Measurements from ENCODE around the gene LAIR1.
"Not testable (repeated sequence)": the region's sequence is repeated elsewhere in the genome, so short reads cannot be mapped to it uniquely, and the experiment has no call there.

The LAIR1 gene, protein sequence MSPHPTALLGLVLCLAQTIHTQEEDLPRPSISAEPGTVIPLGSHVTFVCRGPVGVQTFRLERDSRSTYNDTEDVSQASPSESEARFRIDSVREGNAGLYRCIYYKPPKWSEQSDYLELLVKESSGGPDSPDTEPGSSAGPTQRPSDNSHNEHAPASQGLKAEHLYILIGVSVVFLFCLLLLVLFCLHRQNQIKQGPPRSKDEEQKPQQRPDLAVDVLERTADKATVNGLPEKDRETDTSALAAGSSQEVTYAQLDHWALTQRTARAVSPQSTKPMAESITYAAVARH

DNA sequence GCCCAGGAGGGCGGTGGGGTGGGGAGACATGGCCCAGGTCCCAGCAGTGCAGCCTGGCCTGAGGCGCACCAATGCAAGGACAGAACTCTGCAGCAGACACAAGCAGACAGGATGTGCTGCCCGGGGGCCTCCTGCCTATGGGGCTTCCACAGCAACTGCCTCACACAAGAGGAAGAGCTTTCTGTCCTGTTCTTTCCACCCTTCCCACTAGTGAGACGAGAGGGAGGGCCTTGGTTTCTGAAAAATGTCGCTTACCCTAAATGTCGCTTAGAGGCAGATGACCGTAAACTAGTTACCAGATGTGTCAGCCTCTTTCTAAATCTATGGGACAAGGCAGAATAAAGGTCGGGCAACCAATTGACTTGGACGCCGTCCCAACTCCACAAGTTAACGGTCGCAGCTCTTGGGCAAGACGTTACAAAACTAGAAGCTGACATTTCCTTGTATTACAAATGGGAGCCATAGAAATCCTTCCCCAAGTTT, at the start of gene LAIR1:
LAIR1 (minus strand) TSS at position 157 of the 483 bp plus-strand sequence; CDS start at position 30, 127 bp downstream.
- DNase-seq = peak in 3 of 51 donors; percentile 15 to 34 (median 23)

DNA sequence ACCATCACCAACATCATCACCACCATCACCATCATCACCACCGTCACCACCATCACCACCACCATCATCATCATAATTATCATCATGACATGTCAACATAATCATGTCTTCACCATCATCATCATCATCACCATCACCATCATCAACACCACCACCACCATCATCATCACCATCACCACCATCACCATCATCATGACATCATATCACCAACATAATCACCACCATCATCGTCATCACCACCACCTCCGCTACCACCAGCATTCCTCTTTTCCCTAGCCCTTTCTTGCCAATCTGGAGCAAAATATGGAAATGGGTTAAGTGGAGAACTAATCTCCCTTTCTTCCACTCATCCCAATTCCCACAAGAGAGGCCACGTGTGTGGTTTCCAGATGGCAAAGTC, 49.4 kb upstream of the LAIR1 start:
- DNase-seq = no peak

DNA sequence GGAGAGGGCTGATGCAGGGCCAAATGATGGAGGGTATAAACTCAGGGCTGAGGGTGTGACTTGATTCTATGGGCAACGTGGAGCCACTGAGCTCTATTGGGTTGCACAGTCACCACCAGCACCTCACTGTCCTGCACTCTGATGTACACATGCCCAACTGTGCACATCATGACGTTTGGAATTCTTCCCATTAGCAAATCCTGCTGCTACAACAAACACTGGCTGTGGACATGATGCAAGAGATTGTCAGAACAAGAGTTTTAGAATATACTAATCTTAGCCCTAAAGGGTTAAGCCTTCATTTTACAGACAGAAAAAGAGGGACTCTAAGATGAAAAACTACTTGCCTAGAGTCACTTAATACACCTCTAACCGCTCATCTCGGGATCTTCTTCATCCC, 48.1 kb upstream of the LAIR1 start:
- no peak for DNase-seq

DNA sequence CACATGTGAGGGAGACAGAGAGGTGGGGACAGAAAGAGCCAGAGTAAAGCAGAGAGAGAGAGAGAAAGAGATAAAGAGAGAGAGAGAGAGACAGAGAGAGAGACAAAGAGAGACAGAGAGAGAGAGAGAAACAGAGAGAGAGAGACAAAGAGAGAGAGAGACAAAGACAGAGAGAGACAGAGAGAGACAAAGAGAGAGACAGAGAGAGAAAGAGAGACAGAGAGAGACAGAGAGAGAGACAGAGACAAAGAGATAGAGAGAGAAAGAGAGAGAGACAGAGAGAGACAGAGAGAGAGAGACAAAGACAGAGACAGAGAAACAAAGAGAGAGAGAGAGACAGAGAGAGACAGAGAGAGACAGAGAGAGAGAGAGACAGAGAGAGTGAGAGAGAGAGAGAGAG, 46.3 kb upstream of the LAIR1 start:
- no peak for DNase-seq

DNA sequence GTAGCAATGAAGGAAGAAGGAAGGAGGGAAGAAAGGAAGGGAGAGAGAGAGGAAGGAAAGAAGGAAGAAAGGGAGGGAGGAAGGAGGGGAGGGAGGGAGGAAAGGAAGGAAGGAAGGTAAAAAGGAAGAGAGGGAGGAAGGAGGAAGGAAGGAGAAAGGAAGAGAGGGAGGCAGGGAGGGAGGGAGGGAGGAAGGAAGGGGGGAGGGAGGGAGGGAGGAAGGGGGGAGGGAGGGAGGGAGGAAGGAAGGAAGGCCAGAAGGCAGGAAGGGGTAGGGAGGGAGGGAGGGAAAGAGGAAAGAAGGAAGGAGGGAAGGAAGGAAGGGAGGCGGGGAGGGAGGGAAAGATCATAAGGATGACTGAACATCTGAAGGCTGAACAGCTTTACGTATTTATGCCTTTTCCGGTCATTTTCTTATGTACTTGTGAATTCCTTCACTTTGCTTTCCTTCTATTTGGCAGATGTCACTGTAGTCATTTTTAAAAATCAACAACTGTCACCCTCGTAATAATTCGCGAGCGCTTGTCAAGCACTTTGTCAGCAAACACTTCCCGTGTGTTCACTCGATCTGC, 43.8 kb upstream of the LAIR1 start:
- DNase-seq = no peak

DNA sequence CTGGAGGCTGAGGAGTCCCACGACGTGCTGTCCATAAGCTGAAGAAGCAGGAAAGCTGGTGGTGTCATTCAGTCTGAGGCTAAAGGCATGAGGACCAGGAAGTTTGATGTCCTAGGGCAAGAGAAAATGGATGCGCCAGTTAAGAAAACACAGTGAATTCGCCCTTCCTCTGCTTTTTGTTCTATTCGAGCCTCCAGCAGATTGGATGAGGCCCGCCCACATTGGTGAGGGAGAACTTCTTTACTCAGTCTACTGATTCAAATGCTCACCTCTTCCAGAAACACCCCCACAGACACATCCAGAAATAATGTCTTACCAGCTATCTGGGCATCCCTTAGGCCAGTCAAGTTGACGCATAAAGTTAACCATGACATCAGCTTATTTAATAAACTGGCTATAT, 43.0 kb upstream of the LAIR1 start:
- peak in 1 of 51 donors; percentile 10 for DNase-seq

DNA sequence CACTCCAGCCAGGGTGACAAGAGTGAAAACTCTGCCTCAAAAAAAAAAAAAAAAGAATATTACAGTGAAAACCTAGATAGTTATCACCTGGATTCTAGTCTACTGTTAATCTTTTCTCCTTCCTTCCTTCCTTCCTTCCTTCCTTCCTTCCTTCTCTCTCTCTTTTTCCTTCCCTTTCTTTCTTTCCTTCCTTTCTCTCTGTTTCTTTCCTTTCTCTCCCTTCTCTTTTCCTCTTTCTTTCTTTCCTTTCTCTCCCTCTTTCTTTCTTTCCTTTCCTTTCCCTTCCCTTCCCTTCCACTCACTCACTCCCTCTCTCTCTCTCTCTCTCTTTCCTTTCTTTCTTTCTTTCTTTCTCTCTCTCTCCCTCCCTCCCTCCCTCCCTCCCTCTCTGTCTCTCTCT, 40.9 kb upstream of the LAIR1 start:
- no peak for DNase-seq

DNA sequence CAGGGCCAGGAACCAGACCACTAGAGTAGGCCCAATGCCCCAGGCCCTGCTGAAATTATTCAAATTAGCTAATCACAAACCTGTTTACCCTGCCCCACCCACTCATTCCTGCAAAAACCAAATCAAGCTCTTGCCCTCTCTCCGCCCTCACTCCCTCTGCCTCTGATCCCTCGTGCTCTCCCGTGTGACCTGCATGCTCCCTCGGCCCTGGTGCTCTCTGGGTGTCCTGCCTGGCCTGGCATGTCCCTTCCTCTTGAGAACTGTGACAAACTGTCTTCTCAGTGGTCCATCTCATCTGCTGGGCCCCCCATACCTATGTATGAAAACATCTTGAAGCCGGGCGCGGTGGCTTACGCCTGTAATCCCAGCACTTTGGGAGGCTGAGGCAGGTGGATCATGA, 38.3 kb upstream of the LAIR1 start:
- no peak for DNase-seq

DNA sequence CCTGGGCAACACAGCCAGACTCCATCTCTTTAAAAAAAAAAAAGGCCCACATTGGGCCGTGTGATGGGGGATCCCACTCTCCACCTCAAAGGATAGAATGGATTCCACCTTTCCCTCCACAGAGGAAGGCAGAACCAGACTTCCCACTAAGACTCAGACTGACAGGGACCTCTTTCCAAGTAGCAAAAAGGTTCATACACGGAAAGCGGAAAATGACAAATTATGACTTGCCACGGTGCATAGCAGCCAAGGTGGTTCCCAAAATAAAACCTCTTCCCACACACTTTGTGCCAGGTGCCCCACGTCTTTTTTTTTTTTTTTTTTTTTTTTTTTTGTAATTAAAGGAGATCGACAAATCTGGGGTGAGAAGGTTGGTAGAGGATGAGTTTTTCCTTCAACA, 36.2 kb upstream of the LAIR1 start:
- DNase-seq = no peak

DNA sequence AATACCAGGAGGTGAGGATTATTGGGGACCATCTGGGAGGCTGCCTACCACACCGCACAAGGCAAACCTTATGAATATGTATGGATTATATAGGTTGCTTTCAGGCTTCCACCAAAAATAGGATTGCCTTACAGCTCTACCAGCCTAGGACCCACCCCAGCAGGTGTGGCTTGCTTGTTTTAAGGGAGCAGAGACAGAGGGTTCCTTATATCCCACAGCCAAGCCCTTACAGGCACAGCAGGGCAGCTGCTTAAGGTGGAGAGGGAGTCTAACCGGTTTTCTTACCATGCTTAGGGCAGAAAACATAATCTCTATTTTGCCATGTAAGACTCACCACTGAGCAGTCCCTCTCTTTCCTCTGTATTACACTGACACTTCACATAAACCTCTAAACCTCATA, 34.5 kb upstream of the LAIR1 start:
- no peak for DNase-seq

DNA sequence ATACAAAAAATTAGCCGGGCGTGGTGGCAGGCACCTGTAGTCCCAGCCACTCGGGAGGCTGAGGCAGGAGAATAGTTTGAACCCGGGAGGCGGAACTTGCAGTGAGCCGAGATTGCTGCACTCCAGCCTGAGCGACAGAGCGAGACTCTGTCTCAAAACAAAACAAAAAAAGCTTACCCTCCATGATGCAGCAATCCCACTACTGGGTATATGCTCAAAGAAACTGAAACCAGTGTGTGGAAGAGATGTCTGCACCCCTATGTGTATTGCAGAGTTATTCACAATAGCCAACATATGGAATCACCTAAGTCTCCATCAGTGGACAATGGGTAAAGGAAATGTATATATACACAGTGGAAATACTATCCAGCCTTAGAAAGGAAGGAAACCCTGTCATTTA, 31.0 kb upstream of the LAIR1 start:
- DNase-seq = no peak

DNA sequence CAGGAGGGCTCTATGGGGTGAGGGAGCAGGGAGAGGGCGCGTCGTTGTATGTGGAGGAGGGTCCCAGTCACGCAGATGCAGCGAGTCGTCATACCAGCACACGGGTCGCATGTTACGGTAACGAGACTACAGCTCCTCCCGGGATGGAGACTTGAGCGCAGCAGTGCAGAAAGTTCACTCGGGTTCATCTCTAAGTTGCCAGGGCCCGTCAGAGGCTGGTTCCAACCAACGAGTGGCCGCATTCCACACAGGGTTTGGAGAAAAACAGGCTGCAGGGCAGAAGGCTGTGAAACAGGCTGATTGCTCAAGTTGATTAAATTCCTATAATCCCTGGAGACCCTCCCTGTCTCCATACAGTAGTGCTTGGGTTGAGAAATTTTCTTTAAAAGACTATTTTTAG, 28.6 kb upstream of the LAIR1 start:
- DNase-seq = no peak

DNA sequence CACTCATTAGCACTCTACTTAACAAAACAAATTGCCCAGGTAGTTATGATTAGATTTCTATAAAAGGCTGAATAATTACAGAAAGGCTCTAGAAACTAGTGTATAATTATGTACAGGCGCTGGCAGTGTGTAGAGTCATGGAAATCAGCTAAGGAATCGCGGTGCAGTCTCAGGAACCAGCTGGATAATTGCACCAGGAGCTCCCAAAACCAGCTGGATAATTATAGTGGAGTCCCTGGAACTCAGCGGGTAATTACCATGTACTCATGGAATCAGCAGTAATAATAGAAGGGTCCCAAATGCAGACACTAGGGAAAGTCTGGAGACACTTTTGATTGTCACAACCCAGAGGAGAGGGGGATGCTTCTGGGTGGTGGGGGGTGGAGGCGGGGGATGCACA, 27.4 kb upstream of the LAIR1 start:
- DNase-seq = no peak

DNA sequence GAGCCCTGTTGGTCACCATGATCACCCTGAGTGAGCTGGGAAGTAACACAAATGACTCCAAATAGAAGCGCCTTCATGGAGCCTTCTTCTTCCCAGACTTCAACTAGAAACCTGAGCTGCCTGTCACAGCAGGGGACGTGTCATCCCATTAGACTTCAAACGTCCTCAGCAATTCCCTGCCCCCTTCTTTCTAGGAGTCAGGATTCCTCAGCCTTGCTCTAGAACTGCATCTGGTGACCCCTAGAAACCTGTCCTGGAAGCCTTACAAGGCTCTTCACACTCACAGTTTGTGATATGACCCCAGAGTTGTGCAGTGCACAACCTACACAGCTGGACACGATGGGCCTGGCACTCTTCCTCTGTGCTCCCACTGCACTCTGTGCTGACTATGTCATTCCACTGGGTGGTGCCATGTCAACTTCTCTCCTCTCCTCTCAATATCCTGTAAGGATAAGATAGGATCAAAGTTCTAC, 26.9 kb upstream of the LAIR1 start:
- no peak for DNase-seq

DNA sequence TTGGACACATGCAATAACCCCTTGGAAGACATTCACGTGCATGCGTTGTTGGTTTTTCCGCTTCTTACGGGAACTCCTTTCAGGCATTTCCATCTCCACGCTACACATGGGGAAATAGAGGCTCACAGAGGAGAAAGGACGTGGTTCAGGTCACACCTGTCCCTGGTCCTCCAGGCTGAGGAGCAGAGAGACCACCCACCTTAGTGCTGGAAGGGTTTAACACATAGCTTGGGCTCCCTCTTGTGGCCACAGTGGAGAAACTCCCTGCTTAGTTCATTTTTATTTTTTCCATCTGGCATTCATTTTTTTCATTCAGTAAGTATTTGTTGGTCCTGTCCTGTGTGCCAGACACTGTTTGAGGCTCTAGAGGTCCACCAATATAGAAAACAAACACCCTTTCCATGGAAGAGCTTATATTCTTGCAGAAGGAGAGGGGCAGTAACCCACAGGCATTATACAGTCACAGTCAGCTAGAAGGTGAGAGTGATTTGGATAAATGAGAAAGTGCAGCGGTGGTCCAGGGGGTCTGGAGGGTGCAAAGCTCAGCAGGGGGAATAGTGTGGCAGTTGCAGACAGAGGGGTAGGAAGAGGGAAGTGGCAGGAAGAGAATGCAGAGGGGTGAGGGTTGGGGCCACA, 26.3 kb upstream of the LAIR1 start:
- DNase-seq = peak in 19 of 51 donors; percentile 3 to 51 (median 21)

DNA sequence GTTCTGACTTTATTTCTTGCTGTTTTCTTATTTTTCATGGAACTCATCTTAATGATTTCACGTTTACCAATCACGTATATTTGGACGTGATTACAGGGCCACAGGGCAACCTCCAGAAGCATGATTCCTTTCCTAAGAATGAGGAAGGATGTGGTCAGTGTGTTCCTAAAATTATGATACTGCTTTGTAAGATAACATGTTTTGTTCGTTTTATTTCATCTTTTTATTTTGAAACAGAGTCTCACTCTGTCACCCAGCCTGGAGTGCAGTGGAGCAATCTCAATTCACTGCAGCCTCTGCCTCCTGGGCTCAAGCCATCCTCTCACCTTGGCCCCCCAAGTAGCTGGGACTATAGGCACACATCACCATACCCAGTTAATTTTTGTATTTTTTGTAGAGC, 24.8 kb upstream of the LAIR1 start:
- DNase-seq = no peak

DNA sequence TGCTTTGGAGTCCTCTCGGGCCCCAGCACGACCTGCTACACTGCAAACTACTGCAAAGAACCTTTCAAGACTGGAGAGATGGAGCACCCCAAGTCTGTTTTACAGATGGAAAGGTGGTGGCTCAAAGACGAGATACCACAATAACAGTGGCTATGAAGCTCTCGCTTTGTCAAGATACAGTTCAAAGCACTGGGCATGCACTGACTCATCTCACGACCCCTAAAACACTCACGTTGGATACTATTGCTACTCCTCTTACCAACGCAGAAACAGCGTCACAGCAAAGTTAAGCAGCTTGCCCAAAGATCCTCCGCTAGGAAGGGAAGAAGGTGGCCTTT, 24.0 kb upstream of the LAIR1 start:
- no peak for DNase-seq

DNA sequence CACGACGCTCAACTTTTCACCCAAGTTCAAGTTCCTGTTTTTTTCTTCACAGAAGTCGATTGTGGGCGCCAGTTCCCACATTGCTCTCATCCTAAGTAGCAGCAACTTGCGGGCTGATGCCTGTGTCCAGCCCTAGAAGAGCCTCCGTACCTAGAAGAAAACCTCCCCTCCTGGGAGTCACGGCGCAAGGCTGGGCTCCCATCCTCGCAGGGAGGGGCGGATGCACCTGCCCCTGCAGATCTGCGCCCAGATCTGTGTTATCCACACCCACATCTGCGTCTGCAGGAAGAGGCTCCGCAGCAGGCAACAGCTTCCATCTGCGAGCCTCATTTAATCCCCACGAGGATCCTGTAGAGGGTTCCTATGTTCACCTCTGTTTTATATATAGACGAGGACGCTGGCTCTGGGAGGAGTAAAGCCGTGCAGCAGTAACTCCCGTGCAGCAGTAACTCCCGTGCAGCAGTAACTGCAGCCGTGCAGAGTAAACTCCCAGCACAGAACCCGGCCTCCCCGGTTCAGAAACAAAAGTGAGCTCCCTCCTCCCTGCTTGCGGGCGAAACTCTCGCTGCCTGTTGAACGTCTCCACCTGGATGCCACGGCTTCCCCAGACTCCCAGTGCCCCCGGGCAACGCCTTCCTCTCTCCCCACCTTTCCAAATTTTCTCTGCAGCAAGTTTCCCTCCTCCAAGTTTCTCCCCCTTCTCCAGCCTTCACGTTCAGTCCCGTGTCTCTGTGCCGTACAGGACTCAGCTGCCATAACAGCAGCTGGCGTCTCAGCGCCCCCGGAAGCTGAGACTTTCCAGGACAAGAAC, 23.5 kb upstream of the LAIR1 start:
- peak in 4 of 51 donors; percentile 6 to 33 (median 16) for DNase-seq

DNA sequence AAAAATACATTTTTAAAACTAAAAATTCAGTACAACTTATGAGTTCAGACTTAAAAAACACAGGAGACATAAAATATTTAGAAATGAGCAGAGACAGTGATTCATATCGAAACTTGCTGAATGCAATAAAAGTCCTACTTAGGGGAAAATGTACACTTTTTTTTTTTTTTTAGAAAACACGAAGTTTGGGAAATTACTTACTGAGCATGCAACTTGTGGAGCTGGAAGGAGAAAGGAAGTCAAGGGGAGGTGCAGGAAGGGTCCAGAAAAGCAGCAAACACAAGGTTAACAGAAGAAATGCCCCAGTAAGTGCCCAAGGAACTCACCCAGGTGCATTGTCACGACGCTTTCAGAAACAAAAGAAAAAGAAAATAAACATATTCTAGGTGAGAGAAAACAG, 18.6 kb upstream of the LAIR1 start:
- DNase-seq = no peak

DNA sequence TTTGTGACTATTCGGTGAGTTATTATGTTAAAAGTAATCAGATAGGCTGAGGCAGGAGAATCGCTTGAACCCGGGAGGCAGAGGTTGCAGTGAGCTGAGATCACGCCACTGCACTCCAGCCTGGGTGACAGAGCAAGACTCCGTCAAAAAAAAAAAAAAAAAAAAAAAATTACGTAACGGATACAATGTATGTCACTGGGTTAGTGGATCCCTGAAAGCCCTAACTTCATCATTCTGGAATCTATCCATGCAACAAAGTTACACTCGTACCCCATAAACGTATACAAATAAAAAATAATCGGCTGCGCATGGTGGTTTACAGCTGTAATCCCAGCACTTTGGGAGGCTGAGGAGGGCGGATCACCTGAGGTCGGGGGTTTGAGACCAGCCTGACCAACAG, 17.3 kb upstream of the LAIR1 start:
- not testable (repeated sequence) for DNase-seq

DNA sequence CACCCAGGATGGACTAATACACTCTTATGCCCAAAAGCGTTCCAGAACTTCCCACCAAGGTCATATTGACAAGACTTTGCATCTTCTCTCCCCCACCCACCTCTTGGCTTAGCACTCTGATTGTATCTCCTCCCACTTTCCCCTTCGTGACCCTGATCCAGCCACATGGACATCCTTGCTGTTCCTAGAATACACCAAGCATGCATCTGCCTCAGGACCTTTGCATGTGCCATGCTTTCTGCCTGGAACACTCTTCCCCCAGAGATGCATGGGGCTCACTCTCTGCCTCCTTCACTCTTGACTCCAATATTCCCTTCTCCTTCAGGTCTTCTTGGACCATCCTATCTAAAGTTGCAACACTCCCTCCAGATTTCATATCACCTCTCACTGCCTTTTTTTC, 16.2 kb upstream of the LAIR1 start:
- DNase-seq = no peak

DNA sequence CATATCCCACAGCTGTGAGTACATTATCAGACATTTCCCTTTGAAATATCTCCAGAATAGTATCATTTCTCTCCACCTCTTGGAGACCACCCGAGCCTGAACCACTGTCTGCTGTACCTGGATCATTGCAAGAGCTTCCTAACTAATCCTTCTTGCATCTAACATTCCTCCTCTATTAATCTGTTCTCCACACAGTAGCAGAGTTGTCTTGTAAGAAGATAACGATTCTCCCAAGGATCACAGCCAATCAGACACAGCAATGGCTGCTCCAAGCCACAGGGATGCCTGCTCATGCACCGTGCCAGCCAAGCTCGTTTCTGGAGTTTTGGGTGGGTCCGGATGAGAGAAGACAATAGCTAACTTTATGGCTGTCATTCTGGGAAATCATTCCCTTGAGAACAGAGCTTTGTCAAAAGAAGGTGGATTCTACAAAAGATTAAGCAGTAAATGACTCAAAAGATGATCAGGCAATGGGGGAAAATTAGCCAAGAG, 14.5 kb upstream of the LAIR1 start:
- DNase-seq = no peak

Measured in hypothalamus (tissue), 51 donors.